ENCODE data around the gene TIGD6. TPM values are rescaled to one million over a fixed set of nuclear protein-coding genes. Genes with fewer than 3 reads are reported as not detected.

TIGD6 gene
- total RNA-seq, 1 experiment from 2014 or later: 7.0 TPM

Other genes starting within 250 kb of the TIGD6 start
- gene PDE6A, start 55.9 kb downstream of the TIGD6 start, total RNA-seq (2014; rRNA removed; shearing (Covaris generic)): 0.10 and 0.12 TPM in 2 replicates
- gene SLC26A2, start 39.9 kb downstream of the TIGD6 start, total RNA-seq (2014; rRNA removed; shearing (Covaris generic)): 12.5 and 13.6 TPM in 2 replicates
- gene HMGXB3, start 85 bp upstream of the TIGD6 start, total RNA-seq (2014; rRNA removed; shearing (Covaris generic)): 28.1 and 28.4 TPM in 2 replicates
- 2.5 and 4.3 TPM in 2 replicates for gene CSF1R, start 85.9 kb upstream of the TIGD6 start, total RNA-seq (2014; rRNA removed; shearing (Covaris generic))
- 58.6 and 67.6 TPM in 2 replicates for gene PDGFRB, start 155.2 kb upstream of the TIGD6 start, total RNA-seq (2014; rRNA removed; shearing (Covaris generic))
- gene CDX1, start 166.1 kb upstream of the TIGD6 start, total RNA-seq (2014; rRNA removed; shearing (Covaris generic)): 0.24 and 0.98 TPM in 2 replicates
- gene SLC6A7, start 189.4 kb upstream of the TIGD6 start, total RNA-seq (2014; rRNA removed; shearing (Covaris generic)): not detected in 2 replicates